ENCODE results near the gene GLG1.

GLG1 gene

GRCh38 chr16:74608381-74608780 lies 1.5 kb upstream of the GLG1 start:
- DNase-seq, result no peak

- DNase-seq, result no peak
Observed at GRCh38 chr16:74607962-74608356, 1.0 kb upstream of the GLG1 start.

GRCh38 chr16:74607310-74607961 lies 522 bp upstream of the GLG1 start:
- no peak for DNase-seq

- no peak for DNase-seq
Observed at GRCh38 chr16:74605746-74606520, 981 bp downstream of the GLG1 start.

- no peak for DNase-seq
Observed at GRCh38 chr16:74605332-74605731, 1.6 kb downstream of the GLG1 start.

GRCh38 chr16:74603848-74604247 lies 3.1 kb downstream of the GLG1 start:
- no peak for DNase-seq

GRCh38 chr16:74601126-74601871 lies 5.6 kb downstream of the GLG1 start:
- peak in 3 of 4 experiments; percentile 27 to 48 (median 42) for DNase-seq

- no peak for DNase-seq
Observed at GRCh38 chr16:74596586-74596985, 10.3 kb downstream of the GLG1 start.

- DNase-seq, result no peak
Observed at GRCh38 chr16:74592847-74593246, 14.1 kb downstream of the GLG1 start.

GRCh38 chr16:74591876-74592650 lies 14.9 kb downstream of the GLG1 start:
- no peak for DNase-seq

- no peak for DNase-seq
Observed at GRCh38 chr16:74586948-74587347, 20.0 kb downstream of the GLG1 start.

- DNase-seq, result no peak
Observed at GRCh38 chr16:74585846-74586443, 21.0 kb downstream of the GLG1 start.

- no peak for DNase-seq
Observed at GRCh38 chr16:74583926-74584666, 22.8 kb downstream of the GLG1 start.

- DNase-seq, result no peak
Observed at GRCh38 chr16:74582970-74583369, 23.9 kb downstream of the GLG1 start.

- DNase-seq, result no peak
Observed at GRCh38 chr16:74580833-74581232, 26.1 kb downstream of the GLG1 start.

- DNase-seq, result no peak
Observed at GRCh38 chr16:74578838-74579237, 28.1 kb downstream of the GLG1 start.

GRCh38 chr16:74578433-74578832 lies 28.5 kb downstream of the GLG1 start:
- no peak for DNase-seq

- DNase-seq, result no peak
Observed at GRCh38 chr16:74577882-74578366, 29.0 kb downstream of the GLG1 start.

GRCh38 chr16:74575807-74576643 lies 30.9 kb downstream of the GLG1 start:
- DNase-seq, result no peak

- DNase-seq, result no peak
Observed at GRCh38 chr16:74575175-74575806, 31.6 kb downstream of the GLG1 start.

Data from activated CD4-positive, CD25-positive, alpha-beta regulatory T cell (primary cell).